Activated T-helper 2 cell treated with anti-CD3 and anti-CD28 coated beads, Interferon-gamma antibody, Interleukin-2, Interleukin-4, amounts not matched to agents 10 μg/mL and 5 μg/mL and 100 μg/mL, durations not matched to agents 14 hours and 24 hours and 36 hours (primary cell): ENCODE data around the gene KRTAP5-7. TPM values are rescaled to one million over a fixed set of nuclear protein-coding genes. Genes with fewer than 3 reads are reported as not detected.
A peak's percentile ranks its signal among the peaks of the same experiment; 100 is the strongest.
"Not testable (repeated sequence)": the region's sequence is repeated elsewhere in the genome, so short reads cannot be mapped to it uniquely, and the experiment has no call there.

Source experiments
- DNase-seq: peaks from one replicate; pipeline ENCODE4 v3.0.0; 2021; ENCODE audit warnings: low spot score
- H3K27ac Mint-ChIP-seq: one replicate; pipeline ENCODE4 v1.8.0; 2021; ENCODE audit warnings: mixed read lengths
- H3K27me3 Mint-ChIP-seq: one replicate; pipeline ENCODE4 v1.8.0; 2021; ENCODE audit warnings: low read depth, mixed read lengths
- H3K36me3 Mint-ChIP-seq: one replicate; pipeline ENCODE4 v1.8.0; 2021; ENCODE audit warnings: low read depth, mixed read lengths
- H3K4me1 Mint-ChIP-seq: one replicate; pipeline ENCODE4 v1.8.0; 2021; ENCODE audit warnings: low read depth, mixed read lengths
- H3K4me3 Mint-ChIP-seq: one replicate; pipeline ENCODE4 v1.8.0; 2021; ENCODE audit warnings: low read depth, mild to moderate bottlenecking, moderate library complexity, mixed read lengths
- H3K9me3 Mint-ChIP-seq: one replicate; pipeline ENCODE4 v1.8.0; 2021; ENCODE audit warnings: mixed read lengths
- intact Hi-C: fragments of 100-400 bp; cut with micrococcal nuclease; formaldehyde crosslinking; loops from one replicate; pipeline ENCODE4 v1.15.1; 2023
- total RNA-seq: library from RNA; stranded (reverse); gene quantifications from 2 replicates; pipeline ENCODE4 v1.2.3, GENCODE V29; 2022

The KRTAP5-7 gene
- total RNA-seq, 1 donor from 2014 or later: 0.21 TPM

GRCh38 chr11:71527576-71528210, 626 bp downstream of the KRTAP5-7 start:
- Mint-ChIP-seq H3K4me3 (no peak overlapping the region), H3K4me1 (no peaks in the 10 kb centered on the region), H3K27ac (no peak overlapping the region), H3K36me3 (no peaks in the 10 kb centered on the region), H3K9me3 (no peaks in the 10 kb centered on the region), H3K27me3 (peaks cover 2% of the 10 kb centered on the region)
- no peak for DNase-seq
- intact Hi-C loops: no loop called here

- H3K27me3 Mint-ChIP-seq: peaks cover 2% of the 10 kb centered on the region
- H3K27ac Mint-ChIP-seq: no peak overlapping the region
- no peaks in the 10 kb centered on the region for H3K4me1 Mint-ChIP-seq
- no peaks in the 10 kb centered on the region for H3K36me3 Mint-ChIP-seq
- no peak for DNase-seq
- H3K9me3 Mint-ChIP-seq: no peaks in the 10 kb centered on the region
- H3K4me3 Mint-ChIP-seq: no peak overlapping the region
- intact Hi-C loops: no loop called here
These were observed 3.5 kb downstream of the KRTAP5-7 start for GRCh38 chr11:71530602-71531001.

GRCh38 chr11:71532036-71532610, 5.1 kb downstream of the KRTAP5-7 start:
- Mint-ChIP-seq H3K27ac (no peak overlapping the region), H3K4me1 (no peaks in the 10 kb centered on the region), H3K27me3 (peaks cover 2% of the 10 kb centered on the region), H3K4me3 (no peak overlapping the region), H3K9me3 (no peaks in the 10 kb centered on the region), H3K36me3 (no peaks in the 10 kb centered on the region)
- intact Hi-C loops: no loop called here
- no peak for DNase-seq

GRCh38 chr11:71534711-71535608, 7.9 kb downstream of the KRTAP5-7 start:
- H3K4me3 Mint-ChIP-seq, H3K36me3 Mint-ChIP-seq, H3K9me3 Mint-ChIP-seq, H3K4me1 Mint-ChIP-seq, H3K27ac Mint-ChIP-seq, DNase-seq, intact Hi-C loops, H3K27me3 Mint-ChIP-seq: not testable (repeated sequence)

GRCh38 chr11:71535825-71536224, 8.8 kb downstream of the KRTAP5-7 start:
- intact Hi-C loops: no loop called here
- Mint-ChIP-seq H3K4me1 (no peaks in the 10 kb centered on the region), H3K27ac (no peak overlapping the region), H3K27me3 (no peaks in the 10 kb centered on the region), H3K4me3 (no peak overlapping the region), H3K9me3 (peaks cover 3% of the 10 kb centered on the region), H3K36me3 (no peaks in the 10 kb centered on the region)
- no peak for DNase-seq

GRCh38 chr11:71537537-71537936, 10.5 kb downstream of the KRTAP5-7 start:
- H3K36me3 Mint-ChIP-seq: no peaks in the 10 kb centered on the region
- no peak overlapping the region for H3K27ac Mint-ChIP-seq
- H3K4me1 Mint-ChIP-seq: no peaks in the 10 kb centered on the region
- no peaks in the 10 kb centered on the region for H3K27me3 Mint-ChIP-seq
- DNase-seq: no peak
- peaks cover 16% of the 10 kb centered on the region for H3K9me3 Mint-ChIP-seq
- no peak overlapping the region for H3K4me3 Mint-ChIP-seq
- intact Hi-C loops: no loop called here

GRCh38 chr11:71537977-71538665, 11.1 kb downstream of the KRTAP5-7 start, which contains the start of gene KRTAP5-8:
Gene KRTAP5-8, plus strand, starts transcription at chr11:71538025. Its CDS starts 31 bp downstream, at chr11:71538056.
- H3K4me1 Mint-ChIP-seq, intact Hi-C loops, DNase-seq, H3K4me3 Mint-ChIP-seq, H3K27ac Mint-ChIP-seq, H3K36me3 Mint-ChIP-seq, H3K27me3 Mint-ChIP-seq: not testable (repeated sequence)
- H3K9me3 Mint-ChIP-seq: peaks cover 16% of the 10 kb centered on the region

- no peak overlapping the region for H3K27ac Mint-ChIP-seq
- peaks cover 16% of the 10 kb centered on the region for H3K9me3 Mint-ChIP-seq
- peaks cover 4% of the 10 kb centered on the region for H3K4me1 Mint-ChIP-seq
- H3K36me3 Mint-ChIP-seq: no peaks in the 10 kb centered on the region
- H3K4me3 Mint-ChIP-seq: no peak overlapping the region
- no peak for DNase-seq
- no peaks in the 10 kb centered on the region for H3K27me3 Mint-ChIP-seq
- intact Hi-C loops: no loop called here
These were observed 11.6 kb downstream of the KRTAP5-7 start for GRCh38 chr11:71538666-71538990.

GRCh38 chr11:71539017-71539416, 11.9 kb downstream of the KRTAP5-7 start:
- Mint-ChIP-seq H3K27me3 (no peaks in the 10 kb centered on the region), H3K27ac (no peak overlapping the region), H3K9me3 (peaks cover 16% of the 10 kb centered on the region), H3K36me3 (no peaks in the 10 kb centered on the region), H3K4me3 (no peak overlapping the region), H3K4me1 (peaks cover 6% of the 10 kb centered on the region)
- intact Hi-C loops: no loop called here
- no peak for DNase-seq

- H3K27me3 Mint-ChIP-seq, H3K27ac Mint-ChIP-seq, H3K4me3 Mint-ChIP-seq, H3K36me3 Mint-ChIP-seq, DNase-seq, intact Hi-C loops, H3K4me1 Mint-ChIP-seq: not testable (repeated sequence)
- peaks cover 16% of the 10 kb centered on the region for H3K9me3 Mint-ChIP-seq
These were observed 12.9 kb downstream of the KRTAP5-7 start for GRCh38 chr11:71539971-71540370.

- peaks cover 16% of the 10 kb centered on the region for H3K9me3 Mint-ChIP-seq
- DNase-seq, H3K4me1 Mint-ChIP-seq, intact Hi-C loops, H3K36me3 Mint-ChIP-seq, H3K4me3 Mint-ChIP-seq, H3K27me3 Mint-ChIP-seq: not testable (repeated sequence)
- peak overlapping the region; percentile 46 for H3K27ac Mint-ChIP-seq
These were observed 13.6 kb downstream of the KRTAP5-7 start for GRCh38 chr11:71540521-71541304.

- H3K4me1 Mint-ChIP-seq: peaks cover 6% of the 10 kb centered on the region
- H3K27ac Mint-ChIP-seq: no peak overlapping the region
- DNase-seq: no peak
- intact Hi-C loops: no loop called here
- peaks cover 16% of the 10 kb centered on the region for H3K9me3 Mint-ChIP-seq
- H3K4me3 Mint-ChIP-seq: no peak overlapping the region
- no peaks in the 10 kb centered on the region for H3K27me3 Mint-ChIP-seq
- H3K36me3 Mint-ChIP-seq: no peaks in the 10 kb centered on the region
These were observed 15.3 kb downstream of the KRTAP5-7 start for GRCh38 chr11:71542382-71542781.
